HS-27A (cell line): Measurements from ENCODE around the gene MYLK4.

Source experiments
- DNase-seq: peaks from one replicate; pipeline ENCODE4 v3.0.0-alpha.2; 2012; ENCODE audit warnings: low read depth, missing footprints

MYLK4 gene

GRCh38 chr6:2630359-2630758, 120.4 kb downstream of the MYLK4 start:
- peak; percentile 58 for DNase-seq

- DNase-seq: peak; percentile 20
Observed at GRCh38 chr6:2626401-2626800, 124.3 kb downstream of the MYLK4 start.

- DNase-seq: no peak
Observed at GRCh38 chr6:2625581-2625980, 125.1 kb downstream of the MYLK4 start.

- no peak for DNase-seq
Observed at GRCh38 chr6:2624177-2624576, 126.5 kb downstream of the MYLK4 start.

GRCh38 chr6:2623295-2623694, 127.4 kb downstream of the MYLK4 start:
- DNase-seq: no peak

- no peak for DNase-seq
Observed at GRCh38 chr6:2622671-2623070, 128.1 kb downstream of the MYLK4 start.

- DNase-seq: no peak
Observed at GRCh38 chr6:2619651-2620050, 131.1 kb downstream of the MYLK4 start.

- no peak for DNase-seq
Observed at GRCh38 chr6:2617729-2618128, 133.0 kb downstream of the MYLK4 start.

GRCh38 chr6:2616811-2617210, 133.9 kb downstream of the MYLK4 start:
- DNase-seq: no peak

GRCh38 chr6:2615251-2615650, 135.5 kb downstream of the MYLK4 start:
- DNase-seq: no peak

GRCh38 chr6:2614846-2615245, 135.9 kb downstream of the MYLK4 start:
- DNase-seq: no peak

- DNase-seq: no peak
Observed at GRCh38 chr6:2614155-2614554, 136.6 kb downstream of the MYLK4 start.
